Renal cortex interstitium (tissue), 11 donors: ENCODE data around the gene DYSF. TPM values are rescaled to one million over a fixed set of nuclear protein-coding genes. Genes with fewer than 3 reads are reported as not detected.

Experiments
- DNase-seq, 11 donors: peaks; one replicate each; pipeline ENCODE4 v3.0.0-alpha.2; 2013; ENCODE audit warnings: low read depth in 9 of 11, low spot score in 4 of 11; ENCODE audit errors: extremely low read depth in 1 of 11
- polyA plus RNA-seq, 3 donors: library from polyadenylated mRNA; unstranded; fragments of 120-200 nt; gene quantifications; one replicate each; pipeline ENCODE4 v1.2.1, GENCODE V29; 2013; ENCODE audit not compliant: insufficient read length in 3 of 3

Gene DYSF
- polyA plus RNA-seq, 3 donors = 15.2 to 20.0 (median 15.4) TPM

DNA sequence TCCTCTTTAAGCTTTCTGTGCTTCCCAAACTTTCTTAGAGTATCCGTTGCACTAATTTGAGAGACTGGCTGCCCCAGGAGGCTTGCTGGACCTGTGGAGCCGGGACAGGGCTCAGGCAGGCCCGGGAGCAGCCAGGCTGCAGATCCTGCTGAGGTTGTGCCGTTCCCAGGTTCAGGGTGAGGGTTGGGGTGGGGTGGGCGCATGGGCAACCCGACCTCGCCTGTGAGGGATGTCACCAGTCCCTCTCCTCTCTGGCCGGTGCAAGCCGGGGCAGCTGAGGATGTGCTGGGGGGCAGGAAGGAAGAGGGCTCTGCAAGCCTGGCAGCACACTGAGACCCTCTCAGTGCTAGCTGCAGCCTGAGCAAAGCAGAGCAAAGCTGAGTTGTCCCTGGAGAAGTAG is 57.6 kb downstream of the DYSF start:
- DNase-seq = no peak

DNA sequence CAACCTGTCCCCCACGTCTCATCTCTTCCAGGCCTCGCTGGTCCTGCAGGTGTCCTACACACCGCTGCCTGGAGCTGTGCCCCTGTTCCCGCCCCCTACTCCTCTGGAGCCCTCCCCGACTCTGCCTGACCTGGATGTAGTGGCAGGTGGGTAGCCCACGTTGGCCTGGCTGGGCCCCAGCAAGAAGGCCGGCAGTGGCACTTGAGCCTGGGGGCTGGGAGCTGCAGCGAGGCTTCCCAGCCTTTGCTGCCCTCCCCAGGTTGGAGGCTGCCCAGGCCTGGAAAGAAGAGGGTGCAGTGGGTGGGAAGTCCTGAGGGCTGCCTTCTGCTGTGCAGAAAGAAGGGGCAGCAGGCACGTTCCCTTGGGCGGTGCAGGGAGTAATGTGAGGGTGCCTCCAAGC is 58.4 kb downstream of the DYSF start:
- no peak for DNase-seq

DNA sequence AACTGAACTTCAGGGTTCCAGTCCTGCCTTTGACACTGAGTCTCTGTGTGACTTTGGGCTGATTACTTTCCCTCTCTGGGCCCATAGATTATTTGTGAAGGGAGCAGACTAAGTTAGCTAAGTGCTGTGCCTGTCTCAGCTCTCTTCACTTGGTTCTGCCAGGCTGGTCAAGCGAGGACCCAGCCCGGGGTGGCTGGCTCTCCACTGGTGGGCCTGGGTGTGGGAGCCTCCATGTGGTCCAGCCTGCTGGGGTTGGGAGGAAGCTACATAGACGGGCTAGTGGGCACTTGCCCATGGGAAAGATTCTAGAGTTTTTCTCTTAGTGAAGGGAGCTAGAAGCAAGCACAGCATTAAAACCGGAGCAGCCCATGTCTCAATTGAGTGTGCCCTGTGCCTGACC is 59.0 kb downstream of the DYSF start:
- DNase-seq = no peak

DNA sequence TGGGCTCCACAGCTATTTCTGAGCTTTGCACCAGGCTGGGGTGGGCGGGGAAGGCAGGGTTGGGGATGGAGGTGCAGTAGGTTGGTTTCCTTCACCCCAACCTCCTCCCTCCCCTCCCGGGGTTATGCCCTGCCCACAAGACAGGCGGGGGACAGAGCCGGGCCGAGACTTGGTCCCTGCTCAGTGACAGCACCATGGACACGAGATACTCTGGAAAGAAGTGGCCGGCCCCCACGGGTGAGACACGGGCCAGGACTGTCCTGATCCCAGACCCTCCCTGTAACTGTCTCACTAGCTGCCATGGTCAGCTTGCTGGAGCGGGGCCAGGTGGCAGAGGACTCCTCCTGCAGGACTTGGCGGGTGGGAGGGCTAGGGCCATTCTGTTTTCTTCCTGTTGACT is 59.7 kb downstream of the DYSF start:
- DNase-seq = no peak

DNA sequence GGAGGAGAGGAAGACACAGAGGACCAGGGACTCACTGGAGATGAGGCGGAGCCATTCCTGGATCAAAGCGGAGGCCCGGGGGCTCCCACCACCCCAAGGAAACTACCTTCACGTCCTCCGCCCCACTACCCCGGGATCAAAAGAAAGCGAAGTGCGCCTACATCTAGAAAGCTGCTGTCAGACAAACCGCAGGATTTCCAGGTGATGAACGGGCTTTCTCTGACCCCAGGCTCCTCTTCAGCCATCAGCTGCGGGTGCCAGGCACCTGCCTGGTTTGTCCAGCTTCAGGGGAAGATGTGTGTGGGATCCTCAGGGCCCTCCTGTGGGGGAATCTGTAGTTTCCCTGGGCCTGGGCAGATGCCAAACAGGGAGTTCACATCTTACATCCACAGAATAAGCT is 60.4 kb downstream of the DYSF start:
- no peak for DNase-seq

DNA sequence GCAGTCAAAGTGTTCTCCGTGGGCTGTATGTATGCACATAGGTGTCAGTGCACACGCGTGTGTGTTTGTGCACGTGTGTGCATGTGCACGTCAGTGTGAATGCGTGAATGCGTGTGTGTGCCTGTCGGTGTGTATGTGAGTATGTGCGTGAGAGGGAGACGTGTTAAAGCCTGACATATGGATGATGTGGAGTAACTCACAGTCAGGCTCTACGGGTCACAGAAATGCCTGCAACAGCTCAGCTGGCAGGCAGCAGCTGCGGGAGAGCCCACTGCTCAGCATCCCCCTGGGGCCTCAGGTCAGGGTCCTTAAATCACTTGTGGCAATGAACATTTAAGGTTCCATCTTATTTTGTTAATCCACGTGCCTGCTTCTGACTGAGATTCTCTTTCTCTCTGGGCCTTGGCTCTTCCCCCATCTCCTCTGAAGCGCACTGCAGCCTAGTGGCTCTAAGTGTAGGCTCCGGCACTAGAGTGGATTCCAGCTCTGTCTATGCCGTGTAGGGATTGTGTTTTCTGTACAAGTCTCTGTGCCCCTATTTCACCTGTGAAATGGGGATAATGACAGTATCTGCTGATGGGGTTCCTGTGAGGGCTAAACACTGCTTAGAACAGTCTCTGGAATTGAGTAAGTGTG is 63.0 kb downstream of the DYSF start:
- DNase-seq = no peak

DNA sequence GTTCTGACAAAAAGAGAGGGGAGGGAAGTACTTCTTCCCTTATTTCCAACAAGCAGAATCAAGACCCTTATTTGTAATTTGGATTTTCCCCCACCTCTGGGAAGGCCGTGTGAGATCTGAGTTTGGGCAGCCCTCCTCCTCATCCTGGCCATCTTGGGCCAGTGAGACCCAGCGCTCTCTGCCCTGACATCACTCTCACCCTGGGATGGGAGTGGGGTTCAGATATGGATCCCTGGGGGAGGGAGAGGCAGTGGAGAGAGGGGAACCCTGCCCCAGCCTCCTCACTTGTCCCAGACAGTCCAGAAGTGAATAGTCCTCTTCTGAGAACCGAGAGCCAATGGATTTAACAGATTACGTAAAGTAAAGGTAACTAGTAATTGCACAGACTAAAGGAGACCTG is 64.5 kb downstream of the DYSF start:
- DNase-seq = no peak

DNA sequence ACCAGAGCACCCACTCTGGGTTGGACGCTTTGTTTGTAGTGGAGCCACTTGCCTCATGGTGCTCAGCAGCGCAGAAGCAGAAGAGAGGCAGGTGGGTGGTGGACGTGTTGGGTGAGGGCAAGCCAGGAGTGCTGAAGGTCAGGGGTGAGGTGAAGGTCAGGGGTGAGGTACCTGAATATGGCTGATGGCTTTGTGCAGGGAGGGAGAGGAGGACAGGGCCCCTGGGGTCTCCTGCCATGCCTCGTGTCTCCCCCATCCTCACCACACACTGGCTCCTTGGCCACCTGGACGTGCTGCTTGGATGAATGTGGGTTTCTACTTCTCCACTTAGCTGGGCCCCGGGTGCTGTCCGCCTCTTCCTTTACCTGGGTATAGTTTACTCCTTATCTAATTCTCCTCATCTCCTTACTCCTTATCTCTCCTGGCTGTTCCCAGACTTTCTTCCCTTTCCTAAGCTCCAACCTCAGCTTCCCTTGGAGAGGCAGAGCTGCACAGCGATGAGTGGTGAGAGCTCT is 68.1 kb downstream of the DYSF start:
- no peak for DNase-seq

DNA sequence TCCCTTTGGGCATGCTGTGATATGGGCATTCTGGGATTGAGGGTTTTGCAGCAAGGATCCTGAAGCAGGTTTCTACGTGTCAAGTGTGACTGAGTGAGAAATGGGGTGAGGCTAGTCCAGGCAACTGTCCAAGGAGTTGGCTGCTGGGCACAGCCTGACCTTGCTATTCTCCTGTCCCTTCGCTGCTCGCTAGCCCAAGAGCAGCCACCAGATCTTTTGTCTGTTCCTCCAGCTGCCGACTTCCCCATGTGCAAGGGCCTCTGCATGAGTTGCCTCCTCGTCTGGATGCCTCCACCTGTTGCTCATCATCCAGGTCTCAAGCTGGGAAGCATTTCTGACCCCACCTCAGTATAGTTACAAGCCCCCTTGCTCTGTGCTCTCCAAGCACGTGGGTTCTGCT is 71.1 kb downstream of the DYSF start:
- no peak for DNase-seq

DNA sequence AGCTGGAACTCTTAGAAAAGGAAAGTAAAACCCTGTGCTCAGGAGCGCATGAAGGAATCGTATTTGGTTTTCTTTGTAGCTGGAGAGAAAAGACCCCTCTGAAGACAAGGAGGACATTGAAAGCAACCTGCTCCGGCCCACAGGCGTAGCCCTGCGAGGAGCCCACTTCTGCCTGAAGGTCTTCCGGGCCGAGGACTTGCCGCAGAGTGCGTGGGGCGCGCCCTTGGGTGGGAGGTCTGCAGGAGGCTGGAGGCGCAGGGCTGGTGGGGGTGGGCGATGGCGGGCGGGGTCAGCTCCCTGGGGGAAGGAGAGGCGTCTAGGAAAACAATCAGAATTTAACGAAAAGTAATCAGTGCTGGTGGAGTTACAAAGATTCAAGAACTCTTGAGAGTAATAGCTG is 72.8 kb downstream of the DYSF start:
- DNase-seq = no peak

DNA sequence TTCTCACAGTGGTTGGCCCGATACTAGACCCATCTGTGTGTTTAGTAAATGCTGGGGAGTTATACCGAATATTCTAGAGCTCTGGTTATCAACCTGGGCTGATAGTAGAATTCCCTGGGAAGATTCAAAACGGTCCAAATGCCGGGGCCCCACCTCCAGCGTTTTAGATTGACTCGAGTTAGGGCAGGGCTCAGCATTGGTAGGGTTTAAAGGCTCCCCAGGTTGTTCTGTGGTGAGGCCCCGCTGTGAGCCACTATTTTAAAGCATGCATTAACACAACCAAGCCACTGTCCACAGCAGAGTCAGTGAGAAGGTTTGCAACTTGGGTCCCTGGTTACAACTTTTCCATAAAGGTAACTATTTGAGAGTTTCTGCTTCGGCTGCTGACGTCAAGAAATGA is 73.6 kb downstream of the DYSF start:
- DNase-seq = no peak

DNA sequence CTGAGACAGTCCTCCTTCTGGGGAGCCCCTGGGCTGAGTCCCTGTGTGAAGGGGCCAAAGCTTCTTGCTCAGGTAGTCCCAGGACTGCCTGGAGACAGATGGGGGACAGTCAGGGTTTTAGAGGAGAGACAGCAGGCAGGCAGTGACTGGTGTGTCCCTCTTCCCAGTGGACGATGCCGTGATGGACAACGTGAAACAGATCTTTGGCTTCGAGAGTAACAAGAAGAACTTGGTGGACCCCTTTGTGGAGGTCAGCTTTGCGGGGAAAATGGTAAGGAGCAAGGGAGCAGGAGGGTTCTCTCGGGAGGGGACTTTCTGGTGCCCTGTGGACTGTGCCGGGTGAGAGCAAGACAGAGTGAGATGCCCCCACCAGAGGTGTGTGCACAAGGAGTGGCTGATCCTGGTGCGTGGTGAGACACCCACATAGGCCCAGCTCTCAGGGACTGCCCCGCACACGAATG is 74.8 kb downstream of the DYSF start:
- no peak for DNase-seq

DNA sequence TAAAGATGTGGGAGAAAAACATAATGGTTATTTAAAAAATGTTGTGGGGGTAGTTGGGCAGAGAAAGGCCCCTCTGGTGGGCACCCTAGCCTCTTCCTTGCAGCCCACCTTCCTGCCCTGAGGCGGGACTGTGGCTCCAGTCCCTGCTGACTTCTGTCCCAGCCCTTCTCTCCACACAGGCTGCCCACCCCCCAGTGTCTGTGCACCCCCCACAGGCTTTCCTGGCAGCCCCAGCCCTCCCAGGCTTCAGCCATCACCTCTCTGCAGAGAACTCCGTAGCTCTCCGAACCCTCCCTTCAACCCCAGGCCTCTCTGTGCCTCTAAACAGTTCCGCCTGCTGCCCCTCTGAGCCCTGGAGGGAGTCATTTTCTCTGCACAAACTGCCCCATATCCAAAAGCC is 75.4 kb downstream of the DYSF start:
- DNase-seq = no peak

DNA sequence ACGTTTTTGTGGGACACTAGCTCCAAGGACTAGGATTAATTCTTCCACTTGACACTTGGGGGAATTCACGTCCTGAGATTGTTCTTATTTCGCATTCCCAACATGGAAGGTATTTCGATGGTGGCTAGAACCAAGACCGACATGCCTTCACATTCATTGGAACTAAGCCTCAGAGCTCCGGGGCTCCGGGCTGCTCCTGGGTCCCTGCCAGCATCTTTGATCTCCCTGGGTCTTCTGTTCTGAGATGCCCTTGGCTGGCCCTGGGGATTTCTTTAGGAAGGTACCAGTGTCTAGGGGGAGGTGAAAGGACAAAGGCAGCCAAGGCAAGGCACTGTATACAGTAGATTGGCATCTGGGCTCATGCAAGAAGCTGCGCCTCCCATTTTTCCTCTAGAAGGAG is 76.8 kb downstream of the DYSF start:
- no peak for DNase-seq

DNA sequence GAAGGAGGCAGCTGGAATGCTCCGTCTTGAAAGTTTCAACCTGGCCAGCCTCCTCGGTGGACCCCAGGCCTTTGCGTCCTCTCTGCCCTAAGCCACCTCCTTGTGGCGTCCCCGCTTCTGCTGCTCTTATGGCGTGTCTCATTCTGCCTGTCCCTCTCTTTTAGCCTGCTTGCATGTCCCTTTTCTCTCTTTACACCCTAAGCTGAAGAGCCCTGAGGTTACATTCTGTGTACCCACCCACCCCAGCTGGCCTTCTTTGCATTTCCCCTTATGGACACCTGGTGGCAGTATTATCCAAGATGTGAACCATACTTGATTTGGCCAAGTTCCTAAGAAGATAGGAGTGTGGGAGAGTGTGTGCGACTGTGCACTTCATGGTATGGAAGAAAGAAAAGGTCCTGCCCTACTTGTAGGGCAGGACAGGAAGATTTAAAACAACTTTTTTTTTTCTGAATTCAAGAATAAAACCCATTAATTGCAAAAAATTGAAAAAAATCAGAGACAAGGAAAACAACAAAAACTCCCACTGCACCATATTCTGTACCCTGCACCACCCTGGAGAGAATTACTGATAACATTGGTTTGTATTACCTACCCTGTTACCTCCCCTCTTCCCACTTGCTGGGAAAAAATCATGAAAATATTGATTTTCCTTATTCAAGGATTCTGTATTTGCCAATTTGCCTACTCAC is 77.4 kb downstream of the DYSF start:
- DNase-seq = peak in 1 of 11 donors; percentile 32

DNA sequence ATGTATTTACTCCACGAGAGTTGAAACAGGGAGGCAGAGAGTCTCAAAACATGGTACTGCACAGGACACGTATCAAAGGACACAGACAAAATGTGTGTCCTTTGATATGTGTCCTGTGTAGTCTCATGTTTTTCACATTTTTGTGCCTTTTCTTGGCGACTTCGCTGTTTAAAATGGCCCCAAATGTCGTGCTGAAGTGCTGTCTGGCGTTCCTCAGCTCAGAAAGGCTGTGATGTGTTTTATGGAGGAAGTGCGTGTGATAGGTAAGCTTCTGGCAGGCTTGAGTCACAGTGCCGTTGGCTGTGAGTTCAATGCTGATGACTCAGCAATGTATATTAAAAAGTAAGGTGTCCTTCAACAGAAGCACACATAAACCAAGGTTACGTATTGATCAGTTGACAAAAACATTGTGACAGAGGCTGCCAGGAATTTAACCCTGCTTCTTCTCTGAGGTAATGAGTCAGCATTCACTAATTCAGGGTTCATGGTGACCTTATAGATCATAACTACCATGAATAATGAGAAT is 78.2 kb downstream of the DYSF start:
- DNase-seq = no peak

DNA sequence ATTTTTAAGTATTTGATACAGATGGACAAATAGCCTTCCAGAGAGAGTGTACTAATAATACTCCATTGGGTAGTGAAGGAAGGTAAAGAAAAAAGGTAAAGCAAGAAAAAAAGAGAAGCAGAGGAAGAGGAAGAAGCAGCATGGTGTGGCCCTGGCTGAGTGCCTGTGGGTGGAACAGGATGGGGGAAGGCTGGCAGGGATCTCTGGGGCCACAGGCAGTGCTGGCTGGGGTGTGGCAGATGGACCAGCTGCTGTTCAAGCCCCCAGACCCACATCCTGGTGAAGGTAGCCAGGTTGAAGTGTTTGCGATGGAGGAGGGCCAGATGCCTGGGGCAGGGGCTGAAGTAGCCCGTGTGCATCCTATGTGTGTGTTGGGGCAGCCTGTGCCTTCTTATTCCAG is 79.0 kb downstream of the DYSF start:
- no peak for DNase-seq

DNA sequence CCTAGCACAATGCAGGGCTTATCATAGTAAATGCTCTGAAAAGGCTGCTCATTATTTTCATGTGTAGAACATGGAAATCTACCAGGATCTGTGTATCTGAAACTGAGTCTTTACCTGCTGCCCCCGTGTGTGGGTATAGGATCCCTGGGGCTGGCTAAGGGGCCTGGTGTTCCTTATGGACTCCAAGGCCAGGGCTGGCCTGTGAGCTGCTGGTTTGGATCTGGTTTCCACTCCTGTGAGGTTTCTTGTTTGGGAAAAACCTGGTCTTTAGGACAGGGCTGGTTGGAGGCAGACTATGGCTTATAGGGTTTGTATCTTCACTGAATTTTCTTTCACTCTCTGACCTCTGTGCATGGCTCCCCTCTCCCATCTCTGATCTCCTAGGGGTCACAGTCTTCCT is 80.8 kb downstream of the DYSF start:
- no peak for DNase-seq

DNA sequence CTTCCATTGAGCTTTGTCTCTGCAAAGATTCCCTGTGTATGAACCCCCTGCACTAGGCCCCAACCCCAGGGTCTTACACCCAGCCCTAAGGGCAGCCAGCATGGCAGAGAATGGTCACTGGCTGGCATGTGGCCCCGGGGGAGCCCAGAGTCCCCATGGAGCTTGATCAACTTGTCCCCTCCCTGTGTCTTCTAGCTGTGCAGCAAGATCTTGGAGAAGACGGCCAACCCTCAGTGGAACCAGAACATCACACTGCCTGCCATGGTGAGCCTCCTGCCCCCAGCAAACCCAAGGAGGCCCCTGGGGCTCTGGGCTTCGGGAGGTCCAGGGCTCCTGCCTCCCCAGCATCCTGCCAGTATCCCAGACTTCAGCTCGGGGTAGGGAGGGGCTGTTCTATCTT is 81.5 kb downstream of the DYSF start:
- DNase-seq = no peak

DNA sequence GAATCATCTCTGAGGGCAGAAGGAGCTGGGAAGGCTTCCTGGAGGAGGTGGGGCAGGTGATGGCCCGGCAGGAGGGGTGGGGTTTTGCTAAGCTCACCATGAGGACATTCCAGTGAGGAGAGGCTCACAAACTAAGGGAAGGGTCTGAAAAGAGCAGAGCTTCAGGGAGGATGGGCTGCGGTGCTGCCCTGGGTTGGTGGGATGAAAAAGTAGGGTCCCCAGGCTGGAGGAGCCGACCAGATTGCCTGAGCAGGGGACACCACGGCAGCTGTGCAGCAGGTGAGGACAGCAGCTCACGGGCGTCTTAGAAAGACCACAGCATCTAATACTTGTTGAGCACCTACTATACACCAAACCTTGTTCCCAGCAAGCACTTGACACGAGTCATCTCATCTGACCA is 82.2 kb downstream of the DYSF start:
- DNase-seq = no peak

DNA sequence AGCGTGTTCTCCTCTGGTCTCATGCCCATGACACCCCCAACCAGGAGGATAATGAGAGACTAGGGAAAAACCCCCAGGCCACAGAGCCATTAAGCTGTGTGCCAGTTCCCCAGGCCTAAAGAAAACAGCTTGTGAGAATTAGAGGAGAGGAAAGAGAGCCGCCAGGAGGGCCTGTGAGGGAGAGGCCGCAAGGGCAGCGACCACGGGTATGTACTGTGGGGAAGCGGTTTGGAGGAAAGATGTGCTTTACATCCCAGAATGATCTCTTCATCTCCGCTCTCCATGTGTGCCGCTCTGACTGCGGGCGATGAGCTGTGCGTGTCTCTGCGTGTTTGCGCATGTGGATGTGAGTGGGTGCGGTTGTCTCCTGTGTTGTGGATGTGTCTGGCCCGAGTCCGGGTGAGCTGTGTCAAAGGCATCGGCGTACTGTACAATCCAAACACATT is 82.9 kb downstream of the DYSF start:
- no peak for DNase-seq
